Measurements from ENCODE around the gene ZMAT5.

Gene ZMAT5

GRCh38 chr22:29793396-29793795, 26.6 kb upstream of the ZMAT5 start:
- TF ChIP-seq GLIS3 (CRISPR knock-in tag; IDR thresholded peaks at IDR 0.05) (no peak), ARNTL (CRISPR knock-in tag; IDR thresholded peaks at IDR 0.05; ENCODE audit: borderline replicate concordance, low read depth) (no peak), CSDC2 (CRISPR knock-in tag; IDR thresholded peaks at IDR 0.05) (no peak), CSRNP3 (CRISPR knock-in tag; IDR thresholded peaks at IDR 0.05) (no peak), ESRRG (CRISPR knock-in tag; IDR thresholded peaks at IDR 0.05) (no peak), PPARA (CRISPR knock-in tag; IDR thresholded peaks at IDR 0.05; ENCODE audit: borderline replicate concordance) (no peak), TOX (CRISPR knock-in tag; IDR thresholded peaks at IDR 0.05; ENCODE audit: borderline replicate concordance) (no peak), RARB (CRISPR knock-in tag; IDR thresholded peaks at IDR 0.05) (no peak), ZFP30 (CRISPR knock-in tag; IDR thresholded peaks at IDR 0.05) (no peak)
- TF ChIP-seq, protein P1, sequence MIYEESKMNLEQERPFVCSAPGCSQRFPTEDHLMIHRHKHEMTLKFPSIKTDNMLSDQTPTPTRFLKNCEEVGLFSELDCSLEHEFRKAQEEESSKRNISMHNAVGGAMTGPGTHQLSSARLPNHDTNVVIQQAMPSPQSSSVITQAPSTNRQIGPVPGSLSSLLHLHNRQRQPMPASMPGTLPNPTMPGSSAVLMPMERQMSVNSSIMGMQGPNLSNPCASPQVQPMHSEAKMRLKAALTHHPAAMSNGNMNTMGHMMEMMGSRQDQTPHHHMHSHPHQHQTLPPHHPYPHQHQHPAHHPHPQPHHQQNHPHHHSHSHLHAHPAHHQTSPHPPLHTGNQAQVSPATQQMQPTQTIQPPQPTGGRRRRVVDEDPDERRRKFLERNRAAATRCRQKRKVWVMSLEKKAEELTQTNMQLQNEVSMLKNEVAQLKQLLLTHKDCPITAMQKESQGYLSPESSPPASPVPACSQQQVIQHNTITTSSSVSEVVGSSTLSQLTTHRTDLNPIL (CRISPR knock-in tag; IDR thresholded peaks at IDR 0.05; ENCODE audit: low read depth) = no peak
- TF ChIP-seq, protein P2, sequence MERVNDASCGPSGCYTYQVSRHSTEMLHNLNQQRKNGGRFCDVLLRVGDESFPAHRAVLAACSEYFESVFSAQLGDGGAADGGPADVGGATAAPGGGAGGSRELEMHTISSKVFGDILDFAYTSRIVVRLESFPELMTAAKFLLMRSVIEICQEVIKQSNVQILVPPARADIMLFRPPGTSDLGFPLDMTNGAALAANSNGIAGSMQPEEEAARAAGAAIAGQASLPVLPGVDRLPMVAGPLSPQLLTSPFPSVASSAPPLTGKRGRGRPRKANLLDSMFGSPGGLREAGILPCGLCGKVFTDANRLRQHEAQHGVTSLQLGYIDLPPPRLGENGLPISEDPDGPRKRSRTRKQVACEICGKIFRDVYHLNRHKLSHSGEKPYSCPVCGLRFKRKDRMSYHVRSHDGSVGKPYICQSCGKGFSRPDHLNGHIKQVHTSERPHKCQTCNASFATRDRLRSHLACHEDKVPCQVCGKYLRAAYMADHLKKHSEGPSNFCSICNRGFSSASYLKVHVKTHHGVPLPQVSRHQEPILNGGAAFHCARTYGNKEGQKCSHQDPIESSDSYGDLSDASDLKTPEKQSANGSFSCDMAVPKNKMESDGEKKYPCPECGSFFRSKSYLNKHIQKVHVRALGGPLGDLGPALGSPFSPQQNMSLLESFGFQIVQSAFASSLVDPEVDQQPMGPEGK (CRISPR knock-in tag; IDR thresholded peaks at IDR 0.05; ENCODE audit: borderline replicate concordance) = no peak
- no peak for ATAC-seq

- no peak for ATAC-seq
- no peak for TF ChIP-seq ZFP3 (CRISPR knock-in tag; IDR thresholded peaks at IDR 0.05)
- no peak for TF ChIP-seq ZC3H10 (CRISPR knock-in tag; IDR thresholded peaks at IDR 0.05)
- TF ChIP-seq ZNF70 (CRISPR knock-in tag; IDR thresholded peaks at IDR 0.05) = no peak
- TF ChIP-seq GLIS3 (CRISPR knock-in tag; IDR thresholded peaks at IDR 0.05) = no peak
- TF ChIP-seq OSR1 (CRISPR knock-in tag; IDR thresholded peaks at IDR 0.05) = no peak
These were observed 23.3 kb upstream of the ZMAT5 start for GRCh38 chr22:29790061-29790460.

GRCh38 chr22:29788339-29789279, 21.8 kb upstream of the ZMAT5 start:
- no peak for ATAC-seq
- no peak for TF ChIP-seq ESRRG (CRISPR knock-in tag; IDR thresholded peaks at IDR 0.05)
- no peak for TF ChIP-seq TCF4 (CRISPR knock-in tag; IDR thresholded peaks at IDR 0.05; ENCODE audit: borderline replicate concordance)
- TF ChIP-seq CSRNP3 (CRISPR knock-in tag; IDR thresholded peaks at IDR 0.05) = no peak
- TF ChIP-seq RARB (CRISPR knock-in tag; IDR thresholded peaks at IDR 0.05) = no peak
- TF ChIP-seq OSR1 (CRISPR knock-in tag; IDR thresholded peaks at IDR 0.05) = no peak
- no peak for TF ChIP-seq ISL1 (CRISPR knock-in tag; IDR thresholded peaks at IDR 0.05)

DNA sequence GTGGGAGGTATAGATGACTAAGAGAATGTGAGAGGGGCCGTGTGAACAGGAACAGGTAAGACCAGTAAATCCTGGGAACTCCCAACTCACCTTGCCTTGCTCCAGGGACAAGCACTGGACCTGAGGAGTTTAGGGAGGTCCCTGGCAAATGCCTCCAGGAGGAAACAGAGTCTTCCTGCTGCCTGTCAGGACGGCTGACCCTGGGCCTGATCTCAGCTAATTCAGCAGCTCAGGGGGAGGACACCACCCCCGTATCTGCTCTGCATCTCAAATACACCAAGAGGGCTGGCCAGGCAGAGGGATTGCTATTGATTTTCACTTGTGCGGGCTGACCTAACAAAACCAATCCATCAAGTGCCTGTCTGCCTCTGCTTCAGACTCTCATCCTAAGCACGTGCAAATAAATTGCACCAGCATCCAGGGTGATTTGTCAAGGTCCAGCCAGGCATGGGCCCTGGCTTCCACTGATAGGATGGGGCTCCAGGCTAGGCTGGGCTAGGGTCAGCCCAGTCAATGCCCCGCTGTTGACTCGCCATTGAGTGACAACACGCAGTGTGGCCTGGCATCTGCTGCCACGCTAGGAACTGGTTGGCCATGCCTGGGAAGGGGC, 20.7 kb upstream of the ZMAT5 start:
- TF ChIP-seq BACH2 (CRISPR knock-in tag; IDR thresholded peaks at IDR 0.05; ENCODE audit: borderline replicate concordance) = no peak
- no peak for TF ChIP-seq ESRRG (CRISPR knock-in tag; IDR thresholded peaks at IDR 0.05)
- no peak for TF ChIP-seq TCF4 (CRISPR knock-in tag; IDR thresholded peaks at IDR 0.05; ENCODE audit: borderline replicate concordance)
- ATAC-seq = no peak

GRCh38 chr22:29786031-29786430, 19.2 kb upstream of the ZMAT5 start:
- ATAC-seq = no peak
- TF ChIP-seq ZC3H10 (CRISPR knock-in tag; IDR thresholded peaks at IDR 0.05) (no peak), PPARA (CRISPR knock-in tag; IDR thresholded peaks at IDR 0.05; ENCODE audit: borderline replicate concordance) (no peak), ZNF70 (CRISPR knock-in tag; IDR thresholded peaks at IDR 0.05) (no peak), CSDC2 (CRISPR knock-in tag; IDR thresholded peaks at IDR 0.05) (no peak), CSRNP3 (CRISPR knock-in tag; IDR thresholded peaks at IDR 0.05) (no peak), RARB (CRISPR knock-in tag; IDR thresholded peaks at IDR 0.05) (no peak)

Data from SK-N-SH treated with all-trans-retinoic acid at 6 μM for 48 hours (cell line).